ENCODE measurements around the gene SLC39A12.

Gene SLC39A12

DNA sequence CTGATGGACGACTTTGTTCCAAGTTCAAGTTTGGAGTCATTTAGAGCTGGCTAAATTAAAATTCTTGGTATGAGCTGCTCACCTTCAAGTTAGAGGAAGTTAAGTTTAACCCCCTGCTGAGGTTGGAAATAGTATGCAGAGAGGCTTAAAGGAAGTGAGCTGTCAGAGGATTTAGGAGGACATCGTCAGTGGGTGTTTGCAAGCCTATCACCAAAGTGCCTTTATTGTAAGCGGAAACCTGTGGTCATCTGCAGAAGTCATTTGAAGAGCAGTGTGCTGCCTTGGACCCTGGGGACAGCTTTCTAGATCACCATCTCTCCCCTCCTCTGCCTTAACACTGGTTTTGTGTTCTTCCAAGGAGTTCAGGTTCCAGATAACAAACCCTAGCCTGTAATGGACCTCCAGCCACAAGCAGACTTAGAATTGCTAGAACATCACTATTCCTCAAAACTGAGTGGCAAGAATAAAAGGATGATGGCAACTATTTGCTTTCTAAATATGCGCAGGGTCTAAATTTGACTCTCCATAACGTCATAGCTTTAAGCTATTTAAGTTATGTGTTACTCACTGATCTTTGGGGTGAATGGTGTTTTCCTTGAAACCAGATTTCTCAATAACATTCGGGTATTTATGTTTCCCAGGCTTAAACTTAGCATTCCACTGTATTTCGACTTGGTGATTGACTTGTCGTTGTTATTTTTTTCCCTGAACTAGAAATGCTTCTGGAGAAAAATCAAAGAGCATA lies 93.4 kb downstream of the SLC39A12 start:
- DNase-seq (ENCODE audit: low read depth in 2 of 2) = no peak

DNA sequence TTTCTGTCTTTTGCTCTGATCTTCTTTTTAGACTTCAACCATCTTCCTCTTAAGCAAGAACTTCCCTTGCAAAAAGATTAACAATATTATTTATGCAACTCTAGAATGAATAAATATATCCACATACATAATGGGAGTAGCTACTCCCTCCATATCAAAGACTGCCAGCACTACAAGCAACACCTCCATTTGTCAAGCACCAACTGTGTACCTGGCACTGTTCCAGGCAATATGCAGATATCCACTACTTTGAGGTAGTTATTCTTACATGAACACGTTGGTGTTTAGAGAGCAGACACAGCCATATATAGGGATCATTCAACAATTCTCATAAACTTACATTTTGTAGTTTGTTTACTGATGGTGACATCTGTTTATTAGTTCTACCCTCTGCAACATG lies 104.9 kb downstream of the SLC39A12 start:
- no peak for DNase-seq (ENCODE audit: low read depth in 2 of 2)

DNA sequence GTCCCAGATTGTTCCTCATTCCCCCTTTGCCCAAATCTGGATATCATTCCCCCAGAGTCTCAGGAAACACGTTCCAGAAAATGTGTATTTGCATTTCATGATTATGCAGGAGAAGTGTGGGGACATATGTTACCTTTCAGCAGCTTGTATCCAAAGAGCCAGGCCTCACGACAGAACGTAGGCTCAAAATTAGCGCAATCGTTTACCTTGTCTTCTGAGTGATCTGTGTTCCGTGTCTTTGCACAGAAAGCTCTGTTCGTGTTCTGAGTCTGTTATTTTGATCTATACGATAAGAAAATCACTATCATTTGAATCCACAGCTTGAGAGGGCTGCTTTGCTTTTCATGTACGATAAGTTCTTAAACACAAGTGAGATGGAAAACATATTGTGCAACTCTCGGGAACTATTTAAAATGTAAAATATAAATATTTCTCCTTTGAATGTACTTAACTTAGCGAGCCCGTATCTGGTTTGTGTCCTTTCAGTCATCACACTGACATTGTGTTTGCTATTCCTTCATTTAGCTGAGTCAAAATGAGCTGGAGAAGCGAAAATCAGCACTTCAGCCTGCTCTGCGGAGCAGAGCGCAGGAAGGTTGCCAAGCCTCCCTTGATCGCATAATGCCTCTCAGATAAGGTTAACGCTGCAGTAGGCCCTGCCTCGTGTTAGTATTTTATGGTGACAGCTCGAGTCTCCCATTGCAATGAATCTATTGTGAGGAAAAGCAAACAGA lies 108.3 kb downstream of the SLC39A12 start:
- no peak for DNase-seq (ENCODE audit: low read depth in 2 of 2)

DNA sequence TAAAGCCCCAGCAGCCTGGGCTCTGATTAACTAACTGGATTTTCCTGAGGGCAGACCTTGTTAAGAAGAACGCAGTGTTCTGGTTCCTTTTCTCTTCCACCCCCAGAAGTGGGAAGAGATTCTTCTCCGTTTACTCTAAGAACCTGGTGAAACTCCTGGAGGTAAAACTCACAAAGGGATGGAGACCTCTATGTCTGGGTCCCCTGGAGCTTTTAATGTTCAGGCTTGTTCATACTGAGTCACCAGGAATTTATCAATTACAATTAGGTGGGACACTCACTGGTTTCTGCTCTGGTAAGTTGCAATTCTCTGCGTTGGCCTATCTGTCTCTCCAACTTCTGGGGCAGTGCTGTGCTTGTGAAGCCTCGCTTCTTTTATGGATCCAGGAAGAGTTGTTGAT lies 115.2 kb downstream of the SLC39A12 start:
- DNase-seq (ENCODE audit: low read depth in 2 of 2) = no peak

DNA sequence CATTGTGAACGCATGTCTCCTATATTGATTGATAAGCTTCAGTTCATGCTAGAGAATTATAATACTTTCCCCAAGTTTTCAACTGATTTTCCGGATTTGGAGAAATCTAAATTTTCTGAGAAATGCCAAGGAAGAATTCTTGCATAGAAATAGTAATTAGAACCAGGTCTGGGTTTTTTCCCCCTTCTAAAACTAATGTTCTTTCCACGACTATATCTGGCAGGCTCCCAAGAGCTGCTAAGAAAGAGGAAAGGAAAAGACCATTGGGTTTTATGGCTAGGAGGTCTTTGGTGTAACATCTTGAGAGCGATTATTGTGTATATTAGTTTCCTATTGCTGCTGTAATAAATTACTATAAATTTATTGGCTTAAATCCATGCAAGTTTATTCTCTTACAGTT lies 116.7 kb downstream of the SLC39A12 start:
- DNase-seq (ENCODE audit: low read depth in 2 of 2) = no peak

DNA sequence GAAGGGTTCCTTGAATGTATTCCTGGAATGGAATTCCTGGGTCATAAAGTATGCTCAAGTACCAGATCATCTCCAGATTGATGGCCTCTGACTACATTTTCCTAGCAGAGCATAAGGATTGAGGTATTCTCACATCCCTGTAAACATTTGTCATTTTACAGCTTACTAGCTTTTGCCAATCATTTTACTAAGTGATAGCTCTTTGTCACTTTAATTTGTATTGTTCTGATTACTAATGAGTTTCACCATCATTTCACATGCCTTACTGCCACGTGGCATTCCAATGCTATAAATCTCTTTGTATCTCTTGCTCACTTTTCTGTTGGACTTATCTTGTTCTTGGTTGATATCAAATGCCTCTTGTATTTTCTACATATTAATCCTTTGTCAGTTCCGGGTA lies 119.9 kb downstream of the SLC39A12 start:
- no peak for DNase-seq (ENCODE audit: low read depth in 2 of 2)

DNA sequence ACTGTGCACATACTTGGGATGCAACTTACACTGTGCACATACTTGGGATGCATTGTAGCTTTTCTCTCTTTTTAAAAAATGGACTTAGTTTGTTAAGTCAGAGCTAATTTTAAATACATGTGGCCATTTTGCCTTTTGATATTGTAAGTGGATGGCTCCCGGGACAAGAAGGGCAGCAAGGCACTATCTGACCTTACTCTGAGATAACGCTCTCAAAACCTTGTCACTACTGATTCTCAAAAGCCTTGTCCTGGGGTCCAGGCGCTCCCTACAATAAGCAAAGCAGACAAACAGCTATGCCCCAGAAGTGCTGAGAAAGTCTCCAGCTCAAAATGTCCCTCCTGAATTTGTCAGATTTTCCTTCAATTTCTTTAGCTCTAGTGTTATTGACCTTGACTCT lies 121.6 kb downstream of the SLC39A12 start:
- DNase-seq (ENCODE audit: low read depth in 2 of 2) = no peak

DNA sequence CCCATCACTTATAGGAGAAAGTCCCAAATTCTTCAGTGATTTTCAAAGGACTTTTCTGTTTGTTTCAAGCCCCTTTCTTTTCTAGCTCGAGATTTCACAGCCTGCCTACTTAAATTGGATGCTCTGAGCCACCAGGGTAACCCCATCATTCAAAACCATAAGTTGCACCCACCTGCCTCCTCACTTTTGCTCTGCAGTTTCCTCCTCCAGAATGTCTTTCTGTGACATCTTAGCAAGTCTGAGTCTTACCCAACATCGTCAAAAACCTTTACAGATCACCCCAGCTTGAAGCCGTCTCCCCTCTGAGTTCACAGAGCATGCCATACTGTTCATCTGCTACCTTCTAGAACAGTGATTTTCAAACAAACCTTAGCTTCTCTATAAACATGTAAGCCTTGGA lies 124.2 kb downstream of the SLC39A12 start:
- no peak for DNase-seq (ENCODE audit: low read depth in 2 of 2)

DNA sequence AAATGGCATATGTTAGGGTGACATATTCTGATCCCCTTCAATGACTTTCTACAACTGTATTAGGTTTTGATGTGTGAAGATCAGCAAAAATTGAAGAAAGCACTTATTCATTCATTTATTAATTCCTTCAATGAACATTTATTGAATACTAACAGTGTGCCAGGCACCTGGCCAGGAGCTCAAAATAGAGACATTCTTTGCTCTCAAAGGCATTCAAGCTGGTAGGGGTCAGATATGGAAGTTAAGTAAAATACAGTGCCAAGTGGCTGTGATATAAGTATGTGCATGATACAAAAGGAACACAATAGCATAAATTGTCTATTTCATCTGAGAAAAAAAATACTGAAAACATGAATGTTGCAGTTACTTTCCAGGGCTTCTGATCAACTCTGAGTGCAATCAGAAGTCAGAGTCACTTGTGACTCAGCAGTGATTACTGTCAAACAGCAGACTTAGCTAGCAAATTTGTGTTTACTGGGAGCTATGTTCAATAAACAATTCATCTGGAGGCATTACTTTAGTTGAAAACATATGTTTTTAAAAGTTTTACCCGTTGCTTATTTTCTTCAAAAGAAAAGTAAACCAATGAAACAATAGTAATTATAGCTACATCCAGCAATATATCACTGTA lies 128.1 kb downstream of the SLC39A12 start:
- DNase-seq (ENCODE audit: low read depth in 2 of 2) = no peak

DNA sequence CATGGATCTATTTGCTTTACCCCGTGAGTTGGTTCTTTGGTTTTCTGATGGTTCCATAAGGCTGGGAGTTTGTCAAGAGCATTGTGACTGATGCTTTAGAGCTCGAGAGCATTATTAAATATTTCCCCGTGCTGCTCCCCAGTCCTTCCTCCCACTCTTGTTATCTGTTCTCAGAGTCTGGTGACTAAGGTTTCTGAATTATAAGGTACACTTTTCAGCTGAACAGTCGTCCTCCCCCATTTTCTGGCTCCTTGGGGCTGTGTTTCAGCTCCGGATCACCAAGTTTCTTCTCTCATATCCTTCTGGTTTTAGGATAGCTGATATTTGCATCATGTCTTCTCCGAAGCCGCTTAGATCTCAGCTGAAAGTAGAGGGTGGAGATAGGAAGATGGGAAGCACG lies 130.7 kb downstream of the SLC39A12 start:
- no peak for DNase-seq (ENCODE audit: low read depth in 2 of 2)

DNA sequence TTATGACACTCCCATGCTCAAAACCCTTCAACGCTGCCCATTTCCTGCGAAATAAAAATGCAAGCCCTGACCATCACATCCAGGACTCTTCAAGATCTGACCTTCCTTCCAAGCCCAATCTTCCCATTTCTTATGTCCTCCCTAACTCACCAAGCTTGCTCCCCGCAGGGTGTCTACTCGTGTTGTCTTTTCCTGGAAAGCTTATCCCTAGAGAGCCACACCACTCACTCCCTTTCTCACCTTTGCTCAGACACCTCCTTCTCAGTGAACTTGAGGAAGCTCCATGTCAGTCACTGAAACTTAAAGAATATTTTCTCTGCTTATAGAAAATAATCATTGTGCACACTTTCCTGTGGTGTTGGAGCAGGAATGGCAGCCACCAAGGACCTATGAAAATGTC lies 134.1 kb downstream of the SLC39A12 start:
- DNase-seq (ENCODE audit: low read depth in 2 of 2) = no peak

DNA sequence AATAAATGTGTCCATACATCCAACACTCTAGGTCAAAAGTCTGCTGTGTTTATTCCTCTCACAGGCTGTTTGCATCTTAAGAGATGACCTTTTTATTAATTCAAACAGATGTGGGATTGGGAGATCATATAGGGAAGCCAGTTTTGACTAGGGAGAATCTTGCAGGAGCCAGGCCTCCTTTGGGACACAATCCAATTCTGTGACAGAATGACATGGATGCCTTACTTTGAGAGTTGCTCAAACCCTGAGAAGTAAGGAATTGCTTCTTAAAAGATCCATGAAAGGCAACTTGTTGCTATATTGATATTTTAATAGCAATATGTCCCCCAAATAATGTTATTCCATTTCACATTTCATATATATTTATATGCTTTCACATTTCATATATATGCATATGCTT lies 135.0 kb downstream of the SLC39A12 start:
- no peak for DNase-seq (ENCODE audit: low read depth in 2 of 2)

DNA sequence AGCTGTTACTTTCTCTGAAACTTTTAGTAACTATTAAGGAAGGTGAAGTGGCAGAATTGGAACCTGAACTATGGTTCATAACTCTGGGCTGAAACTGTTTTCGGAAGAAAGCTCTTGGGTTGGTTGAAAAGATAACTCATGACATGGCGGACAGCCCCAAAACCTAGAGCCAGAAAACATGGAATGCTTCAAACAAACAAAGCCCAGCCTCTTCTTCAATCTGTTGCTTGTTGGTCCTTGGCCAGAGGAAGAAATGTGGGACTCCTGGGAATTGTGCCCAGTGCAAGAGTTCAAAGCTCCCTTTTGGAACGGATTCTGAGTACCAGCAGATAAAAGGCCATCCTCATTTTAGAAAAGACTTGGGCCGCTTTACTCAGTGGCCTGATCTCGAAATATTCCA lies 135.6 kb downstream of the SLC39A12 start:
- DNase-seq (ENCODE audit: low read depth in 2 of 2) = no peak
